SK-N-SH (cell line): ENCODE data around the gene CENPF.

ENCODE experiments used
- CTCF ChIP-seq: fragments of 200-600 bp; sonication (generic); IDR thresholded peaks from 2 replicates; pipeline ENCODE4 v1.6.1; 2017; ENCODE audit warnings: antibody characterized with exemption, mild to moderate bottlenecking, moderate library complexity
- EP300 ChIP-seq, 2 experiments: IDR thresholded peaks; 2 replicates each; pipeline versions ENCODE4 v1.4.0 to v1.6.1; 2012; ENCODE audit warnings: borderline replicate concordance in 1 of 2, low read depth in 1 of 2, low read length in 1 of 2
- GABPA ChIP-seq: IDR thresholded peaks from 2 replicates; pipeline ENCODE4 v1.4.0; 2012; ENCODE audit warnings: low read depth, mild to moderate bottlenecking
- PBX3 ChIP-seq: IDR thresholded peaks from 2 replicates; pipeline ENCODE4; 2012
- POLR2AphosphoS5 ChIP-seq: IDR thresholded peaks from 2 replicates; pipeline ENCODE4 v1.6.1; 2012; ENCODE audit warnings: low read depth, low read length
- RCOR1 ChIP-seq: fragments of 150-350 bp; IDR thresholded peaks from 2 replicates; pipeline ENCODE4 v1.6.1; 2017; ENCODE audit warnings: antibody characterized with exemption, low read length

- TF ChIP-seq PBX3, result no peak
- no peak for TF ChIP-seq CTCF
- no peak for TF ChIP-seq GABPA
- TF ChIP-seq RCOR1, result no peak
- TF ChIP-seq EP300 (IDR thresholded peaks at IDR 0.05; ENCODE audit: borderline replicate concordance in 1 of 2, low read depth in 1 of 2, low read length in 1 of 2), result no peak
- TF ChIP-seq POLR2AphosphoS5, result no peak
Measured at GRCh38 chr1:214685906-214686305, 82.9 kb downstream of the CENPF start.
